ENCODE measurements around the gene CFTR.
"Not testable (repeated sequence)": the region's sequence is repeated elsewhere in the genome, so short reads cannot be mapped to it uniquely, and the experiment has no call there.

The CFTR gene

GRCh38 chr7:117479225-117480054 is at the start of gene CFTR:
TSS of gene CFTR (plus strand) at chr7:117480025. CDS start at chr7:117480095, 70 bp downstream.
- peak in 39 of 42 donors; percentile 17 to 80 (median 58) for DNase-seq
- intact Hi-C loops (cut with DNase I) = no loop called here

DNA sequence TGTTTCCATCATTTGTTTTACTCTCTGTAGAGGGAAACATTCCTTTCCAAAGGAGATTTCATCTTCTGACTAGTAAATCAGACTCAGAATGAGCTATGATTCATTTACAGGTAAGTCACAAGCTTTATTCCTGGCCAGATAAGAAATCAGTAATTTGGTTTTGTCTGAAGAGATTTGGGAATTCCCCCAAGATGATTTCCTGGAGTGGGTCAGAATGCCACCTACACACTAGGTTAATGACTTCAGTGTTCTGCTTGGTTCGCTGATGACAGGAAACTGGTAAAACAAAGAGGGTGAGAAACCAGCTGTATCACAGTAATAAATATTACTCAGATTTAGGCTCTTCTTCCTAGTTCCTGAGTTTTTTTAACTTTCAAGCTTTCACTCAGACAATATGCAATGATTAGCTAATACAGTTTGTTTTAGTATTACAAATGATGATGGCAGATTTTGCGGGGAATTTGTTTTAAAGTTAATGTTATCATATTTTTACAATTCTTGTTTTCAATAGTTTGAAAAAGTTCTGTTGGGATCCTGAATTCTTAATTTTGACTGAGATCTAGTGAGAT is 44.3 kb upstream of the CFTR start:
- DNase-seq = no peak
- intact Hi-C loops (cut with DNase I) = no loop called here

DNA sequence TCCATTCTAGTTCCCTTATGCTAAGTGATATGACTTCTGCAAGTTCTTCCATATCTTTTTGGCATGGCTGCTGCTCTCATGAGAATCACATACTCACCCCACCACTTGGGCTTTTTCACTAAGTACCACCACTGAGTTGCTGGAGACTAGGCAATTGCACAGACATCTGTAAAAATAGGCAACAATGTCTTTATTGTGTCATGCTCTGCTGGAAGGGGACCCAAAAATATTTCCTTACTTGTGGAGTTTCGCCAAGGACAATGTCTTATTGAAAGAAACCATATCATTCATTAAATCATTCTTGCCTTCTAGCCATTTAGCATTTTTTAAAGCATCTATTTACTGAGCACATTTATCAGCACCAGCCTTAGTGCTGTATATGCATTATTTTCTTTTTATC is 35.2 kb upstream of the CFTR start:
- intact Hi-C loops (cut with DNase I) = no loop called here
- DNase-seq = no peak

GRCh38 chr7:117445206-117445605 is 34.6 kb upstream of the CFTR start:
- DNase-seq = no peak
- intact Hi-C loops (cut with DNase I) = no loop called here

GRCh38 chr7:117446220-117446815 is 33.5 kb upstream of the CFTR start:
- intact Hi-C loops (cut with DNase I) = no loop called here
- DNase-seq = no peak

- intact Hi-C loops (cut with DNase I) = no loop called here
Observed at GRCh38 chr7:117448655-117449054, 31.2 kb upstream of the CFTR start.

DNA sequence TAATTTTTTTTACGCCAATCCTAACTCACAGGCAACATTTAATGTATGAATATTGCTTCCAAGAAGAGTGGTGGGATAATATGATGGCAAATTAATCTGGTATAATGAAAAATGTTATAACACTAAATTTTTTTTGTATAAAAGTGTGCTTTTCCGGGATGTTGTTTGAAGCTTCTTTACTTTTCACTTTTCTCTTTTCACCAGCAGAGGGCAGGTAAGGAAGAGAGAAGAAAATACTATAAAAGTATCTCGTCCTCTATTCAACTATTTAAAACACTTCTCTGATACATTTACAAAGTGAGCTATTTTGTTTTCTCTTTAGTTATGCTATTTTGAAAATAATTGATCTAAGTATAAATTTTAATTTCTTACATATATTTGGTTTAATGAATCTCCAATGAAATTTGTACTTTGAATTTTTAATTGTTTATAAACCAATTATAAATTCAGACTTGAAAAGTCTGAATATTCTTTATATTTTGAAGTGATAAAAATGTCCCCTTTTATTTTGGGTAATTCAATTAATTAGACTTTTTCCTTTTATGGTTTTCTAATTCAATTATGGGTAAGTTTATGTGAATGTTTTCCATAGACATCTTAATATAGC is 20.7 kb upstream of the CFTR start:
- intact Hi-C loops (cut with DNase I) = no loop called here
- DNase-seq = peak in 1 of 42 donors; percentile 22

More at GRCh38 chr7:117448655-117449054, 31.2 kb upstream of the CFTR start:
- no peak for DNase-seq

DNA sequence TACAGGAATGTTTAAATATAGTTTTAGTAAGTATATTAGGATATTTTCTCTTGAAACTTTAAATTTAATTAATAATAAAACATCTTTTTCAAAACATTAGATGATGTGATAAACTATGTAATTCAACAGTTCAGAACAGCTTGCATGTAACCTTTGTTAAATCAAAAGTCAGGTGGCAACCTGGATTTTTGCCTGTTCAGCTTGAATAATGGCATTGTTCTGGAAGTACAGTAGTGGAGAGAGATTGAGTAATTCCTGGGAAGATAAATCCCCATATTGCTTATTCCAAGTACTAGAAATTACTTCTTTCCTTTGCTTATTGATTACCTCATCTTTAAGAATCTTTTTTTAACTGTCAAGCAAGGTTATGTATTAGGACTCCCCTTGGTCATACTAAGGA is 20.1 kb upstream of the CFTR start:
- DNase-seq = no peak
- intact Hi-C loops (cut with DNase I) = loop anchor here (10.0 kb wide), 1 partner anchor 255 kb away; no protein-coding TSS in a partner anchor

DNA sequence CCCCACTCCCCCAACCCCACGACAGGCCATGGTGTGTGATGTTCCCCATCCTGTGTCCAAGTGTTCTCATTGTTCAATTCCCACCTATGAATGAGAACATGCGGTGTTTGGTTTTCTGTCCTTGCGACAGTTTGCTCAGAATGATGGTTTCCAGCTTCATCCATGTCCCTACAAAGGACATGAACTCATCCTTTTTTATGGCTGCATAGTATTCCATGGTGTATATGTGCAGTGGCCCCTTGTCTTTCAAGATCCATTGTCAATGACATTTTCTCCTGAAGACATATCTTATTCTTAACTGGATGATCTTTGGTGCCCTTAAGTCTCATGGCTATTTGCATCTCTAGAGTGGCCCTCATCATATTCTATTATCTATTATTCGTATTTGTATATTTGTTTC is 19.0 kb upstream of the CFTR start:
- intact Hi-C loops (cut with DNase I) = loop anchor here (10.0 kb wide), 1 partner anchor 254 kb away; no protein-coding TSS in a partner anchor
- DNase-seq = not testable (repeated sequence)

DNA sequence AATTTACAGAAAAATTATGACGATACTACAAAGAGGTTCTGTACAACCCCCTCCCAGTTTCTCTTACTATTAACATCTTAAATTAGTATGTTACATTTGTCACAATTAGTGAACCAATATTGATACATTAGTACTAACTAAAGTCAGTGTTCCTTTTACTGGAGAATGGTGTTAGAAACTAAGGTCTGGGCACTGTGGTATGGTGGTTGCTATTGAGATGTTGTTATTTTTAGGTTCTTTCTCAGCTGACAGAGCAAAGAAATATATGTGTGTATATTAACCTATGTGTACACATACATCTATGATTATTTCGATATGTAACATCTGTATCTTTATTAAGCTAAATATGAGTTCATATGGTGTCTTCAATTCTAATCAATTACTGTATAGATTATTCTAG is 11.7 kb upstream of the CFTR start:
- no peak for DNase-seq
- intact Hi-C loops (cut with DNase I) = loop anchor here (10.0 kb wide), 1 partner anchor 247 kb away; no protein-coding TSS in a partner anchor

DNA sequence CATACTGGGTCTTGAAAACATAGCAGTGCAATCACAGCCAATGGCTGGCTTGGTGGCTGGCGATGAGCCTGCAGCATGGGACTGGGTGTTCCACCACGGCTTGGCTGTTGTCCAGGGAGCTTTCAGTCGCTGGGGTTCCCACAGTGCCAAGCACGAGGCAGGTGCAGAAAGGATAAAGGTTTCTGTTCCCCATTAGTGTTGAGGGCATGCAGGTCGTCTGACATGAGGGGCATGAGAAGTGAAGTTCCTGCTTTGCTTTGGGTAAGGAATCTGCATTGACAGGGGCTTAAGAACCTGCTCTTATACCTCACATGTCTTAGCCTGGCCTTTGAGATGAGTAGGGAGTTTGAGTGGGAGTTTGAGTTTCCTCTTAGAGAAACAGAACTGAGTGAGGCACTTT is 9.0 kb upstream of the CFTR start:
- DNase-seq = peak in 4 of 42 donors; percentile 4 to 35 (median 20)
- intact Hi-C loops (cut with DNase I) = no loop called here

- intact Hi-C loops (cut with DNase I) = no loop called here
- peak in 29 of 42 donors; percentile 8 to 75 (median 31) for DNase-seq
Observed at GRCh38 chr7:117472335-117472734, 7.5 kb upstream of the CFTR start.

- no peak for DNase-seq
- intact Hi-C loops (cut with DNase I) = no loop called here
Observed at GRCh38 chr7:117476557-117477215, 3.1 kb upstream of the CFTR start.

- DNase-seq = no peak
- intact Hi-C loops (cut with DNase I) = no loop called here
Observed at GRCh38 chr7:117478836-117479224, 995 bp upstream of the CFTR start.

- DNase-seq = peak in 11 of 42 donors; percentile 4 to 39 (median 15)
Observed at GRCh38 chr7:117480055-117480362, 184 bp downstream of the CFTR start.

GRCh38 chr7:117480978-117481377 is 1.2 kb downstream of the CFTR start:
- peak in 6 of 42 donors; percentile 5 to 39 (median 15) for DNase-seq
- intact Hi-C loops (cut with DNase I) = no loop called here

More at GRCh38 chr7:117480055-117480362, 184 bp downstream of the CFTR start:
- intact Hi-C loops (cut with DNase I) = no loop called here

DNA sequence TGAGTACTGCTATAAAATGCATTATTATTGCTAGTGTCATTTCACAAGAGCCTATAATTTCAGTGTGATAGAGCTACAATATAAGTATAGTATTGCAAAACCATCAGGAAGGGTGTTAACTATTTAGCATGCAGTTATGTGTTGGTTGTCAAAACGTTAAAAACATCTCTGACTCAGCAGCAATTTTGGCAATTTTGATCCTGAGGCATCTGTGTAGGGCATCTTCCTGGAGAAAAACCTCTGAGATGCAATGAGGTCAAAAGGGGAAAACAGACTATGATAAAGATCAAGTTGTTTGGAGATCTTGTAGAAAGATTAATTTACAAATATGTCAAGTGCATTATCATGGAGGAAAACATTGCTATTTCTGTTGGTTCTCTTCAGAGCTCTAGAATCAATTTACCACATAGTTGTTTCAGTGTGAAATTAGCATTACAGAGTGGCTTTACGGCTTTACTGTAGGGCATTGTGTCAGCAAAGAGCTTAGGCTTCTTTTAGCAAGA is 5.3 kb downstream of the CFTR start:
- intact Hi-C loops (cut with DNase I) = no loop called here
- no peak for DNase-seq

- no peak for DNase-seq
- intact Hi-C loops (cut with DNase I) = no loop called here
Observed at GRCh38 chr7:117489016-117489415, 9.2 kb downstream of the CFTR start.

DNA sequence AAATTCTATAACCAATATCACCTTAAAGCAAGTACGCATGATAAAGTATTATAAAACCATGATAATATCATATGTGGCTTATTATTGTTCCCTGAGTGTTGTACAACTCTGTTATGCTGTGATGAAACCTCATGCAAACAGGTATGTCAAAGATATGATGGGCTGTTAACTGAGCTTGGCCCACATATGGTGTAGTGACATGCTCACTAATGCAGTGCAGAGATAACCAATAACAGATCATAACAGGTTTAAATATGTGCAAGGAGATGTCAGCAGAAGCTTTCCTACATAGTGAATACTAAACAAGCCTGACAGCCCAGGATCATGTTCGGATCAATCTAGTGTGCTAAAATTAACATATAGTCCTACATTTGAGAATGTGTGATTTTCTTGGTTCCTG is 9.6 kb downstream of the CFTR start:
- DNase-seq = peak in 1 of 42 donors; percentile 3
- intact Hi-C loops (cut with DNase I) = no loop called here
